Loucy (cell line): Measurements from ENCODE around the gene DAPK1.

ENCODE experiments used
- H2AFZ ChIP-seq: fragments of 200-600 bp; sonication (generic); 2 replicates; pipeline ENCODE4 v1.6.0; 2016; ENCODE audit warnings: antibody characterized with exemption, mild to moderate bottlenecking, low read length, moderate library complexity
- H3F3A ChIP-seq: fragments of 200-600 bp; 2 replicates; pipeline ENCODE4 v1.6.0; 2016; ENCODE audit warnings: antibody characterized with exemption, low read depth, mild to moderate bottlenecking
- H3K27me3 ChIP-seq: fragments of 200-600 bp; sonication (generic); 2 replicates; pipeline ENCODE4 v1.6.1; 2014; ENCODE audit warnings: low read length, mild to moderate bottlenecking; ENCODE audit not compliant: insufficient read depth, poor library complexity, severe bottlenecking
- H3K36me3 ChIP-seq: fragments of 200-600 bp; sonication (generic); 2 replicates; pipeline ENCODE4 v1.6.1; 2016; ENCODE audit warnings: low read length; ENCODE audit not compliant: insufficient read depth
- H3K4me1 ChIP-seq: fragments of 200-600 bp; sonication (generic); 2 replicates; pipeline ENCODE4 v1.5.1; 2014; ENCODE audit warnings: low read length, mild to moderate bottlenecking; ENCODE audit not compliant: insufficient read depth, poor library complexity, severe bottlenecking
- H3K4me2 ChIP-seq: fragments of 200-600 bp; sonication (generic); 2 replicates; pipeline ENCODE4 v1.6.0; 2014; ENCODE audit warnings: antibody characterized with exemption, low read length, low read depth, mild to moderate bottlenecking; ENCODE audit not compliant: poor library complexity, severe bottlenecking
- H3K4me3 ChIP-seq: fragments of 200-600 bp; sonication (generic); 2 replicates; pipeline ENCODE4 v1.5.1; 2014; ENCODE audit warnings: low read length, mild to moderate bottlenecking, mixed read lengths; ENCODE audit not compliant: poor library complexity, severe bottlenecking
- H3K79me2 ChIP-seq: fragments of 200-600 bp; sonication (generic); 2 replicates; pipeline ENCODE4 v1.6.1; 2014; ENCODE audit warnings: low read length; ENCODE audit not compliant: insufficient read depth
- H3K9ac ChIP-seq: fragments of 200-600 bp; sonication (generic); 2 replicates; pipeline ENCODE4 v1.6.0; 2014; ENCODE audit warnings: mild to moderate bottlenecking, low read depth, low read length, moderate library complexity; ENCODE audit not compliant: poor library complexity, severe bottlenecking
- H3K9me2 ChIP-seq: fragments of 200-600 bp; sonication (generic); replicated peaks from 2 replicates; pipeline ENCODE4 v1.6.1; 2016; ENCODE audit warnings: low read depth, low read length, mixed read lengths
- H3K9me3 ChIP-seq: fragments of 200-600 bp; sonication (generic); 2 replicates; pipeline ENCODE4 v1.6.1; 2014; ENCODE audit warnings: mild to moderate bottlenecking, antibody characterized with exemption, low read length, low read depth; ENCODE audit not compliant: insufficient read depth
- H4K20me1 ChIP-seq: fragments of 200-600 bp; sonication (generic); 2 replicates; pipeline ENCODE4 v1.6.0; 2014; ENCODE audit warnings: antibody characterized with exemption, low read length, mild to moderate bottlenecking; ENCODE audit not compliant: insufficient read depth, poor library complexity, severe bottlenecking
- CTCF ChIP-seq: fragments of 200-600 bp; sonication (generic); conservative IDR thresholded peaks from 2 replicates; pipeline ENCODE4 v1.5.1; 2014; ENCODE audit warnings: mild to moderate bottlenecking, antibody characterized with exemption, low read length
- EZH2phosphoT487 ChIP-seq: fragments of 200-600 bp; IDR thresholded peaks from 2 replicates; pipeline ENCODE4 v1.6.1; 2018; ENCODE audit warnings: antibody characterized with exemption, mild to moderate bottlenecking, moderate library complexity, borderline replicate concordance

The DAPK1 gene

DNA sequence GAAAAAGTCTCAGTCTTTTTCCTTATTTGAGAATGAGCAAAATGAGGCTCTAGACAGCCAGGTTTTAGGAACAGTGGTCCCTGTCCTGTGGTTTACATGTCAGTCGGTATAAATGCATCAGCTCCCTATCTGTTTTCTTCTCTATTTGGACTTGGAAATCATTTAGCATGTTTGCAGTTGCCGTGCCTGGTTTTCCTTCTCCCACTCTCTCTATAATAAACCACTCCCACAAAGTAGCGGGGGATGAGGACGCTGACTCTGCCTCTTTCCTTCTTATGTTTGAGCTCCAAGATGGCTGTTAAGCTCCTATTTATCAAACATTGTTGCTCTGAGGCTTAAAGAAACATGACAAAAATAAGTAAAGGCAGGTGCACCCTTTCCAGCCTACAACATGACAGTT, 171.1 kb downstream of the DAPK1 start:
- no peaks in the 10 kb centered on the region for H3K79me2 ChIP-seq
- no peaks in the 10 kb centered on the region for H3K4me1 ChIP-seq
- H3F3A ChIP-seq, result no peaks in the 10 kb centered on the region
- no peak overlapping the region for H2AFZ ChIP-seq
- no peaks in the 10 kb centered on the region for H3K27me3 ChIP-seq
- TF ChIP-seq CTCF (no peak), EZH2phosphoT487 (no peak)
- H3K9me3 ChIP-seq, result no peaks in the 10 kb centered on the region
- H3K4me2 ChIP-seq, result no peak overlapping the region
- H4K20me1 ChIP-seq, result no peaks in the 10 kb centered on the region
- H3K9me2 ChIP-seq, result no peaks in the 10 kb centered on the region
- H3K4me3 ChIP-seq, result no peak overlapping the region
- H3K36me3 ChIP-seq, result no peaks in the 10 kb centered on the region
- no peak overlapping the region for H3K9ac ChIP-seq

- Histone ChIP-seq H3K9me3 (no peaks in the 10 kb centered on the region), H3K4me1 (no peaks in the 10 kb centered on the region), H3K9me2 (no peaks in the 10 kb centered on the region), H3F3A (no peaks in the 10 kb centered on the region), H3K4me2 (no peak overlapping the region), H3K9ac (no peak overlapping the region), H3K36me3 (no peaks in the 10 kb centered on the region), H3K27me3 (no peaks in the 10 kb centered on the region), H4K20me1 (no peaks in the 10 kb centered on the region), H3K4me3 (no peak overlapping the region), H2AFZ (no peak overlapping the region), H3K79me2 (no peaks in the 10 kb centered on the region)
- TF ChIP-seq CTCF, result no peak
- TF ChIP-seq EZH2phosphoT487, result no peak
These were observed 173.1 kb downstream of the DAPK1 start for GRCh38 chr9:87670572-87671264.

DNA sequence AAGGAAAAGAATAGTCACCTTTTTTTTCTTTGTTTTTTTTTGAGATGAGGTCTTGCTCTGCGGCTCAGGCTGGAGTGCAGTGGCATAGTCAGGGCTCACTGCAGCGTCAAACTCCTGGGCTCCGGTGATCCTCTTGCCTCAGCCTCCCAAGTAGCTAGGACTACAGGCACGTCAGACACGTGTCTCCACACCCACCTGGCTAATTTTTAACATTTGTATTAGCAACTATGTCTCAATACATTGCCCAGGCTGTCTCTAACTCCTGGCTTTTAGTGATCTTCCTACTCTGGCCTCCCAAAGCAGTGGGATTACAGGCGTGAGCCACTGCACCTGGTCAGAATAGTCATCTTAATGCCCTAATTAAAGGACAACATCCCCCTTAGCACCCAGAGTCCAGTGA, 173.8 kb downstream of the DAPK1 start:
- TF ChIP-seq EZH2phosphoT487 (no peak), CTCF (no peak)
- Histone ChIP-seq H3K4me3 (no peak overlapping the region), H3K36me3 (no peaks in the 10 kb centered on the region)

More for the DNA sequence above, 173.8 kb downstream of the DAPK1 start:
- no peak overlapping the region for H2AFZ ChIP-seq
- no peaks in the 10 kb centered on the region for H3K4me1 ChIP-seq
- no peaks in the 10 kb centered on the region for H3K27me3 ChIP-seq
- no peaks in the 10 kb centered on the region for H3K9me3 ChIP-seq
- H3K79me2 ChIP-seq, result no peaks in the 10 kb centered on the region
- no peak overlapping the region for H3K9ac ChIP-seq
- no peak overlapping the region for H3K4me2 ChIP-seq
- no peaks in the 10 kb centered on the region for H3F3A ChIP-seq
- no peaks in the 10 kb centered on the region for H4K20me1 ChIP-seq
- H3K9me2 ChIP-seq, result no peaks in the 10 kb centered on the region
